Ecto neural progenitor cell (in vitro differentiated cells): ENCODE measurements around the gene CCT3.
"Not testable (repeated sequence)": the region's sequence is repeated elsewhere in the genome, so short reads cannot be mapped to it uniquely, and the experiment has no call there.

Experiments
- DNase-seq: peaks from one replicate; pipeline ENCODE4 v3.0.0-alpha.2; 2018; ENCODE audit warnings: low spot score

The CCT3 gene

GRCh38 chr1:156336242-156336641 is 1.9 kb downstream of the CCT3 start:
- DNase-seq, result no peak

GRCh38 chr1:156323179-156323578 is 14.9 kb downstream of the CCT3 start:
- not testable (repeated sequence) for DNase-seq

- DNase-seq, result no peak
Measured at GRCh38 chr1:156320560-156320959, 17.5 kb downstream of the CCT3 start.

DNA sequence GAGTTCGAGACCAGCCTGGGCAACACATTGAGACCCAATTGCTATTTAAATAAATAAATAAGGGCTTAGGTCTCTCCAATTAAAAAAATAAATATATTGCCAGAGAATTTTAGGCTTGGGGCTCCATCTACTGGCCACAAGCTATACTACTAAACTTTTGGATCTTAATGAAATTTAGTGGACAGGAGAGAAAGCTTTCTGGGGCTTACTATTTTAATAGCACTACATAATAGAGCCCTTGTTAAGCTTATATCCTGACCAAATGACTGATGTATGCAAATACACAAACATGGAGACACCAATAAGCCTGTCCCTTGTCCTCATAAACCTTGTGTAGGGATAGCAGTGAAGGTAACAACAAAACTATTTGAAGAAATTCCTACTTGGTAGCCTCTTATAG is 18.4 kb downstream of the CCT3 start:
- DNase-seq, result no peak

- DNase-seq, result no peak
Measured at GRCh38 chr1:156316909-156317308, 21.2 kb downstream of the CCT3 start.

DNA sequence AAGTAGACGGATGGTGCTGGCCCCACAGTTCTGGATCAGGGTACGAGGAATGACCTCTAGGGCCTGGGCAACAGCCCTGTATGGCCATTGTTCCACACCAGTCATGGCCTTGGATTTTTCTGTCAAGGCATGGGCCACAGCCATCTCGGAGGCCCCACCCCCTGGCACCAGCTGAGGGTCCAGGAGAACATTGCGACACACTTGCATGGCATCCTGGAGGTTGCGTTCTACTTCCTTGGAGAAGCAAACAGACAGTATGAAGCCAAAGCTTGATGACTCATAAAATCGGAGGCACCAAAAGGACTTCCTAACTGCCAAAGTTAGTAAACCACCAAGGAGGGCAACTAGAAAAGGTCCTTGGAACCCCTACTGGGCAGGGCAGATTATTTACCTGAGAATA is 27.1 kb downstream of the CCT3 start:
- no peak for DNase-seq

DNA sequence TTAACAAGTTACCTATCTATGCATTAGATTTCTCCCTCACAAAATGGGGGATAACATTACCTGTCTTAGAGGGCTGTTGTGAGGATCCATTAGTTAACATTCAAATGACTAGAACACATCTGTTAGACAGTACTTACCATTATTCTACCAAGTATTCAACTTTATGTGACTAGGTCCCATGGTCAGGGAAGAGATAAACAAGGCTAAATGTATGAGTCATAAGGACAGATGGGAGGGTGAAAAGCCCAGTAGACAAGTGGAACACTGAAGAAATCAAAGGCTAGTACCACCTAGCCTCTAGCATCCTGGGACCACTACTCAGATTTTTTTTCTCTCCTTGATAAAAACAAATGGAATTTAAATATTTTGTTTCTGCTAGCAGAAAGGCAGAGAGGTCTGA is 30.0 kb downstream of the CCT3 start:
- no peak for DNase-seq

GRCh38 chr1:156305215-156305614 is 32.9 kb downstream of the CCT3 start:
- no peak for DNase-seq

- DNase-seq, result no peak
Measured at GRCh38 chr1:156303241-156303640, 34.9 kb downstream of the CCT3 start.

DNA sequence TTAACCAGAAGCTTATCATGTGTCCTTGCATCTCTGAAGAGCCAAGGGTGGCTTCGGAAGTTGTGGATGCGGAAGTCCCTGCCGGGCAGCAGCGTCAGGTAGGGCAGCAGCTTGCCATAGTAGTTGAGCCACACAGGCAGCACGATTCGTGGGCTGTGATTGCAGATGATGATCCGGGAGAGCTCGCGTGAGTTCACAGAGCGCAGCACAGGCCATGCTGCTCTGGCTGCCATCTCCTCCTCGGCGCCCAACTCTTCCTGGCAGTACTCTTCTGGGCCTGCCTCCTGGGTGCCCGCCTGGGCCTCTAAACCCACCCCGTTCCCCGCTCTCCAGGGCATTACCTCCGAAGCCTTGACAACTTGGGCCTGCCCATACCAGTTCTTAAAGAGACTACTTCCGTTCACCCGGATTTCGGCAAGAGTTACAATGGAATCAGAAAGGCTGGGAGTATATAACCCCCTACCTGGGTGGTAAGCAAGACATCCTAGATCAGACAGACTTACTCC is 39.2 kb downstream of the CCT3 start, which contains the start of gene VHLL:
Gene VHLL (minus strand): TSS at position 456 of the 506 bp plus-strand sequence. CDS start 118 bp downstream, at position 338.
- no peak for DNase-seq

- peak; percentile 70 for DNase-seq
Measured at GRCh38 chr1:156295391-156295947, 42.6 kb downstream of the CCT3 start, which contains the start of gene GLMP. Gene GLMP (minus strand): TSS chr1:156295679. CDS start chr1:156295645, 34 bp downstream.

DNA sequence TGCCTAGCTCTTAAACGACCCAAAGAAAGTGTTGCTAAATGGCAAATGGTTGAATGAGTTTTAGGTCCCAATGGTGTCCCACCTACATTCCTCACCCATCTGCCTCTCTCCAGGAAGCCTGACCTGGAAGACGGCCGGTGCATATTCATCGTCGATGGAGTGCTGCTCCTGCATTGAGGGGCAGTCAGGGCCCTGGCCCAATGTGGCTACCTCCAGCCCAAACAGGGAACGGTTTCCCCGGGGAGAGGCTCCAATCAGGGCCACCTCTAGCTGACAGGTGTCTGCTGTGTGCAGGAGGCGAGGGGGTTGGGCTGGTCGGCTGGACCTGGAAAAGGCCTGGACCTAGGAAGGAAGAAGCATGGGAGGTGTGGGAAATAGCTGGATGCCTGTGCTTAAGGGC is 44.2 kb downstream of the CCT3 start:
- DNase-seq, result no peak

GRCh38 chr1:156293098-156293434 is 45.0 kb downstream of the CCT3 start:
- no peak for DNase-seq

GRCh38 chr1:156291226-156292061 is 46.6 kb downstream of the CCT3 start:
- peak; percentile 94 for DNase-seq

DNA sequence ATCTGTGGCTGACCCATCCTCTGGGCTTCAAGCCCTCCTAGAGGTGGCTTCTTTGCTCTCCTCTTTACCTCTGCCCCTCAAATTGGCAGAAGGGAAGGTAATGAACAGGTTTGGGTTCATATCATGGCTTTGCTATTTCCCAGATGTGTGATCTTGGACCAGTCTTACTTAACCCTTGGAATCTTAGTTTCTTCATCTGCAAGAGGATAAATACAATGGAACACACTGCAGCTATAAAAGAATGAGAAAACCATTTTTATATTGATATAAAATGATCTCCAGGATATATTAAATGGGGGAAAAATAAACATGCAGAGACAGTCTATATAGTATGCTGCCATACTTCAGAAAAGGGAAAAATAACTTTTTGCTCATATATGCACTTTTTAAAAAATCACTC is 48.2 kb downstream of the CCT3 start:
- DNase-seq, result no peak

DNA sequence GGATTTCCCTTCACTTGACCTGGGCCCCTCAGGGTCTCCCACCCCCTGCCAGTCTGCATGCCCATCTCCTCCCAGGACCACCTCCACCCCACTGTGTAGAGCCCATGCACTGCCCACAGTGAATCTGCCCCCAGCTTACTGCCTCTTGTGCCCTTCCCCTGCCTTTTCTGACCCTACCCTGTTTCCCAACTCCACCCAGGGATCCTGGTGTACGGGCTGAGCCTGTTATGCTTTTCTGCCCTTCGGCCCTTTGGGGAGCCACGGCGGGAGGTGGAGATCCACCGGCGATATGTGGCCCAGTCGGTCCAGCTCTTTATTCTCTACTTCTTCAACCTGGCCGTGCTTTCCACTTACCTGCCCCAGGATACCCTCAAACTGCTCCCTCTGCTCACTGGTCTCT is 52.0 kb downstream of the CCT3 start:
- no peak for DNase-seq

GRCh38 chr1:156285437-156285836 is 52.7 kb downstream of the CCT3 start:
- no peak for DNase-seq

- DNase-seq, result no peak
Measured at GRCh38 chr1:156284757-156285156, 53.3 kb downstream of the CCT3 start.

- DNase-seq, result no peak
Measured at GRCh38 chr1:156284112-156284511, 54.0 kb downstream of the CCT3 start, which contains the start of gene TMEM79. Gene TMEM79 (plus strand): TSS chr1:156284325. CDS start chr1:156285227, 902 bp downstream.

DNA sequence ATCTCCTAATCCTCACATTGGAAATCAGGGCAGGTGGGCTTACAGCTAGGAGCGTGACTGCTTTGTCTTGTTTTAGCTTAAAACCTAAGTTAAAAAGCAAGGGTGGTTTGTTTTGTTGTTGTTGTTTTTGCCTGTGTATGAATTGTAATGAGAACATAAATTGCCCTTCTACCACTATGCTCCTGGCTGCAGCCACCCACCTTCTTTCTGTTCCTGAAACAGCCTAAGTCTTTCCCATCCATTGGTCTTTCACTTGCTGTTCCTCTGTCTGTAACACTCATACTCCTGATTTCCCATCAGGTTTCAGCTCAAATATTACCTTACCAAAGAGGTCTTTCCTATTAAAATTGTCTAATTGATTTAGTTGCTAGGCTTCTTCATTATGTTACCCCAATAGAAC is 54.6 kb downstream of the CCT3 start:
- no peak for DNase-seq

DNA sequence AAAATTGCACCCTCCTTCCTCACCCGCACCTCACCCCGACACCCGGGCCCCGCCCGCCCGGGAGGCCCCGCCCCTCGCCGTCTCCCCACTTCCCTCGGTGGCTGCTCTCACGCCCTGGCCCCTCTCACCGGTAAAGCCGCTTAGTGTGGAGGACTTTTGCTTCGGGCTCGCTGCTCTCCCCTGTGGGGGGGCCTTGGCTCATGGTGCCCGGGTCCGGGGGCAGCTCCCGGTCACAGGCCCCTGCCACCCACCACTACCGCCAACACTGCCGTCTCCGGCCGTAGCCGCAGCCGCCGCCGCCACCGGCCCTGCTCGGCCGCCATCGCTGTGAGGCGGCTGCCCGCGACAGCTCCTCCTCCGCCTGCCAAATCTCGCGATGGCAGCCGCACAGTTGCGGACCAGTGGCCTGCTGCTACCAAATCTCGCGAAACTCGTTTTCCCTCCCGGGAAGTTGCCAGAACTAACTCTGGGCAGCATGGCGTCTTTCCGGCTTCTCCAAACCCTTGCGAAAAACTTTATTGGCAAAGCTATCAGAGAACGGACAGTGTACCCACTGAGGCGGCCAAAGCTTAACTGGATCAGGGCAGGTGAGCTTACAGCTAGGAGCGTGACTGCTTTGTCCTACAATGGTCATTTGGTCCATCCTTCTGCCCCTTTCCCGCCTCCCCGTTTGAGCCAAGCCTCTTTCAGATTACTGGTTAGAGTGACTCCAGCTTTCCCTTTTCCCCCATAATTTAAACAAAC is 55.4 kb downstream of the CCT3 start, which contains the start of gene SMG5:
Gene SMG5 (minus strand): TSS at position 347 of the 744 bp plus-strand sequence. CDS start 145 bp downstream, at position 202.
- peak; percentile 96 for DNase-seq

DNA sequence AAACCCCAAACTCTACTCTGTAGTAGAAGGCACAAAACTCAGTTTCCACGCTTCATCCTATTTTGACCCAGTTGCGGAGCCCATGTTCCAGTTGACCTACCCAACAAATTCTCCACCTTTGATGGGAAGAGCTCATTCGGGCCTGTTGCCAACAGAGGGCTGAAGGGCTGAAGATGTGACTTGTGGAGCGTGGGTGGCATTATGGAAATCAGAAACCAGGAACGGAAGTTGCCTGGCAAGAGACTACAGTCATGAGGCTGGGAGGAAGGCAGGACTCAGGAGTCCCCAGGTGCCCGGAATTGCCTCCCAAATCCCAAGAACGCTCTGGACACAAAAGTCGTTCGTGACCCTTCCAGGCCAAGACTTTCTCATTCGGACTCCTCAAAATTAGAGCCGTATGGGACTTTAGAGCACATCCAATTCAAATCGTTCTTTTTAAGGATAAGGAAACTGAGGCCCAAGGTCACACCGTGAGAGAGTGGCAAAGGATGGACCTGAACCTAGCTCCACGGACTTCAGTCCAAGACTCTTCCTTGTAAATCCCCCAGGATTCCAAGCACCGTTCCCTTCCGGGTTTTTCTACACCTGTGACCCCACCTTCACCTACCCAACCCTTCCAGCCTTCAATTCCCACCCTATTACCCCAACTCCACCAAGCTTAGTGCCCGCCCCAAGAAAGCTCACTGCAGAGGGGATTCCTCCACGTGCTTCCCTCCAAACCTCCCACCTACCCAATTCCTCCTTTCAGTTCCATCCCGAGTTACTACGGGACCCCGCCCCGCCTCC is 56.2 kb downstream of the CCT3 start:
- DNase-seq, result no peak
